Measurements from ENCODE around the gene RSRC1.

GRCh38 chr3:158559504-158559903 is 449.6 kb downstream of the RSRC1 start:
- TF ChIP-seq CTCF (IDR thresholded peaks at IDR 0.05) (no peak), POLR2A (IDR thresholded peaks at IDR 0.05) (no peak)
